PC-9 (cell line): Measurements from ENCODE around the gene ING2. TPM values are rescaled to one million over a fixed set of nuclear protein-coding genes. Genes with fewer than 3 reads are reported as not detected.

Experiments
- BruUV-seq: library from RNA; stranded (reverse); fragments of 400-500 nt; replicated peaks from 2 replicates; lab custom pipeline; 2021; lab: Mats Ljungman, UMichigan
- CTCF ChIA-PET: fragments of 300-600 bp; sonication (Branson Sonifier 250); formaldehyde crosslinking; loops from one replicate; lab custom pipeline; 2022; ENCODE audit warnings: antibody characterized with exemption; lab: Charles Lee
- POLR2A ChIA-PET: fragments of 300-600 bp; sonication (Branson Sonifier 250); formaldehyde crosslinking; loops from one replicate; lab custom pipeline; 2022; ENCODE audit warnings: antibody characterized with exemption; ENCODE audit not compliant: unreplicated experiment; lab: Charles Lee
- DNase-seq, 2 experiments: peaks; one replicate each; pipeline versions ENCODE4 v3.0.0 to v3.0.0-alpha.2; 2015 to 2022; ENCODE audit warnings: mixed read lengths in 1 of 2
- H2AFZ ChIP-seq: fragments of 200-600 bp; sonication (generic); 2 replicates; pipeline ENCODE4 v1.8.1; 2017; ENCODE audit warnings: antibody characterized with exemption
- H3F3A ChIP-seq: fragments of 200-600 bp; sonication (generic); 2 replicates; pipeline ENCODE4 v1.8.1; 2017; ENCODE audit warnings: antibody characterized with exemption, mild to moderate bottlenecking, low read depth; ENCODE audit not compliant: insufficient read depth
- H3K27ac ChIP-seq: fragments of 200-600 bp; sonication (generic); 2 replicates; pipeline ENCODE4 v1.6.1; 2016; ENCODE audit warnings: mixed run types
- H3K27me3 ChIP-seq: fragments of 200-600 bp; sonication (generic); 2 replicates; pipeline ENCODE4 v1.6.1; 2016; ENCODE audit warnings: low read depth, mixed run types; ENCODE audit not compliant: insufficient read depth
- H3K36me3 ChIP-seq: fragments of 200-600 bp; sonication (generic); 2 replicates; pipeline ENCODE4 v1.6.1; 2016; ENCODE audit warnings: low read depth, mixed run types
- H3K4me1 ChIP-seq: fragments of 200-600 bp; sonication (generic); replicated peaks from 2 replicates; pipeline ENCODE4 v1.6.1; 2016; ENCODE audit warnings: mixed run types; ENCODE audit not compliant: insufficient read depth
- H3K4me2 ChIP-seq: fragments of 200-600 bp; sonication (generic); 2 replicates; pipeline ENCODE4 v1.6.1; 2017; ENCODE audit warnings: mixed run types
- H3K4me3 ChIP-seq: fragments of 200-600 bp; sonication (generic); 2 replicates; pipeline ENCODE4 v1.6.1; 2016; ENCODE audit warnings: mixed run types
- H3K79me2 ChIP-seq: fragments of 200-600 bp; sonication (generic); 2 replicates; pipeline ENCODE4 v1.6.1; 2017; ENCODE audit warnings: low read depth, mixed run types
- H3K9me2 ChIP-seq: fragments of 200-600 bp; sonication (generic); 2 replicates; pipeline ENCODE4 v1.8.1; 2017; ENCODE audit warnings: mild to moderate bottlenecking; ENCODE audit not compliant: insufficient read depth
- H3K9me3 ChIP-seq: fragments of 200-600 bp; sonication (generic); 2 replicates; pipeline ENCODE4 v1.8.1; 2016; ENCODE audit warnings: low read depth; ENCODE audit not compliant: insufficient read depth
- H4K20me1 ChIP-seq: fragments of 200-600 bp; sonication (generic); 2 replicates; pipeline ENCODE4 v1.8.1; 2017; ENCODE audit not compliant: insufficient read depth
- CTCF ChIP-seq: fragments of 200-600 bp; sonication (generic); conservative IDR thresholded peaks from 2 replicates; pipeline ENCODE4 v1.6.1; 2017; ENCODE audit warnings: mixed run types, antibody characterized with exemption, mild to moderate bottlenecking, moderate library complexity
- EZH2 ChIP-seq: fragments of 200-600 bp; sonication (generic); IDR thresholded peaks from 2 replicates; pipeline ENCODE4 v1.8.0; 2017; ENCODE audit warnings: antibody characterized with exemption, low read depth
- intact Hi-C: fragments of 100-400 bp; cut with micrococcal nuclease; formaldehyde crosslinking; loops from one replicate; pipeline ENCODE4 v1.10.0; 2022; ENCODE audit not compliant: unreplicated experiment
- total RNA-seq: library from RNA; stranded (reverse); gene quantifications from 2 replicates; pipeline ENCODE4 v1.2.3, GENCODE V29; 2021

Gene ING2
- total RNA-seq, 1 experiment from 2014 or later = 11.6 TPM

DNA sequence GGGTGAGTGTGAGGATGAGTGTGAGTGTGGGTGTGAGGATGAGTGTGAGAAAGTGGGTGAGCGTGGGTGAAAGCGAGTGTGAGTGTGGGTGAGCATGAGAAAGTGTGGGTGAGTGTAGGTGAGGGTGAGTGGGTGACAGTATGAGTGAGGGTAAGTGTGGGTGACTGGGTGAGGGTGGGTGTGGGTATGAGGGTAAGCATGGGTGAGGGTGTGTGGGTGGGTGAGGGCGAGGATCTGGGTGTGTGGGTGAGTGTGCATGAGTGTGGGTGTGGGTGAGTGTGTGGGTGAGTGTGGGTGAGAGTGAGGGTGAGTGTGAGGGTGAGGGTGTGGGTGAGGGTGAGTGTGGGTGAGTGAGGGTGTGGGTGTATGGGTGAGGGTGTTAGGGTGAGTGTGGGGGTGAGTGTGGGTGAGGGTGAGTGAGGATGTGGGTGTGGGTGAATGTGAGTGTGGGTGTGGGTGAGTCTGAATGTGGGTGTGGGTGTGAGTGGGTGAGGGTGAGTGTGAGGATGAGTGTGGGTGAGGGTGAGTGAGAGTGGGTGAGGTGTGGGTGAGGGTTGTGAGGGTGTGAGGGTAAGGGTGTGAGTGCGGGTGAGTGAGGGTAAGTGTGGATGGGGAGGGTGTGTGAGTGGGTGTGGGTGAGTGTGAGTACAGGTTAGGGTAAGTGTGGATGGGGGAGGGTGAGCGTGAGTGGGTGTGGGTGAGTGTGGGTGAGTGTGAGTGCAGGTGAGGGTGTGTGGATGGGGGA, 48.9 kb downstream of the ING2 start:
- H3K4me3 ChIP-seq = no peak overlapping the region
- no peak overlapping the region for H3K27ac ChIP-seq
- no TSS peak for BruUV-seq
- no peak for DNase-seq
- no peaks in the 10 kb centered on the region for H3K4me1 ChIP-seq
- no peaks in the 10 kb centered on the region for H4K20me1 ChIP-seq
- H3K9me2 ChIP-seq = no peaks in the 10 kb centered on the region
- no peaks in the 10 kb centered on the region for H3F3A ChIP-seq
- no peaks in the 10 kb centered on the region for H3K27me3 ChIP-seq
- intact Hi-C loops = no loop called here
- H3K79me2 ChIP-seq = no peaks in the 10 kb centered on the region
- H3K4me2 ChIP-seq = no peak overlapping the region
- no peak overlapping the region for H2AFZ ChIP-seq
- ChIA-PET POLR2A (no interaction called here), CTCF (no interaction called here)
- no peak for TF ChIP-seq CTCF
- no peak for TF ChIP-seq EZH2
- H3K9me3 ChIP-seq = no peaks in the 10 kb centered on the region
- H3K36me3 ChIP-seq = no peaks in the 10 kb centered on the region

DNA sequence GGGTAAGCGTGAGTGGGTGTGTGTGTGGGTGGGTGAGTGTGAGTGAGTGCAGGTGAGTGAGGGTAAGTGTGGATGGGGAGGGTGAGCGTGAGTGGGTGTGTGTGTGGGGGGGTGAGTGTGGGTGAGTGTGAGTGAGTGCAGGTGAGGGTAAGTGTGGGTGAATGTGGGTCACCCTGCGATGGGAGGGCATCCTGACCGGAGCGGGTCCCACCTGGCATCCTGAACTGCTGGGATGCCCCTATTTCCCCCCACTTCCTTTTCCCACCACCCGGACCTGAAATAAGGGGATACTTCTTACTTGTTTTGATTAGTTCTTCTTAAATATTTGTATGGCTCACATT, 49.5 kb downstream of the ING2 start:
- Histone ChIP-seq H3K36me3 (no peaks in the 10 kb centered on the region), H3K9me2 (no peaks in the 10 kb centered on the region), H3K27me3 (no peaks in the 10 kb centered on the region), H3K4me2 (no peak overlapping the region), H3K4me1 (no peaks in the 10 kb centered on the region), H2AFZ (no peak overlapping the region), H3K4me3 (no peak overlapping the region), H3K9me3 (no peaks in the 10 kb centered on the region), H3F3A (no peaks in the 10 kb centered on the region), H3K27ac (no peak overlapping the region), H4K20me1 (no peaks in the 10 kb centered on the region), H3K79me2 (no peaks in the 10 kb centered on the region)
- ChIA-PET POLR2A (no interaction called here), CTCF (no interaction called here)
- BruUV-seq = no TSS peak
- DNase-seq = no peak
- TF ChIP-seq CTCF = no peak
- no peak for TF ChIP-seq EZH2
- intact Hi-C loops = no loop called here

DNA sequence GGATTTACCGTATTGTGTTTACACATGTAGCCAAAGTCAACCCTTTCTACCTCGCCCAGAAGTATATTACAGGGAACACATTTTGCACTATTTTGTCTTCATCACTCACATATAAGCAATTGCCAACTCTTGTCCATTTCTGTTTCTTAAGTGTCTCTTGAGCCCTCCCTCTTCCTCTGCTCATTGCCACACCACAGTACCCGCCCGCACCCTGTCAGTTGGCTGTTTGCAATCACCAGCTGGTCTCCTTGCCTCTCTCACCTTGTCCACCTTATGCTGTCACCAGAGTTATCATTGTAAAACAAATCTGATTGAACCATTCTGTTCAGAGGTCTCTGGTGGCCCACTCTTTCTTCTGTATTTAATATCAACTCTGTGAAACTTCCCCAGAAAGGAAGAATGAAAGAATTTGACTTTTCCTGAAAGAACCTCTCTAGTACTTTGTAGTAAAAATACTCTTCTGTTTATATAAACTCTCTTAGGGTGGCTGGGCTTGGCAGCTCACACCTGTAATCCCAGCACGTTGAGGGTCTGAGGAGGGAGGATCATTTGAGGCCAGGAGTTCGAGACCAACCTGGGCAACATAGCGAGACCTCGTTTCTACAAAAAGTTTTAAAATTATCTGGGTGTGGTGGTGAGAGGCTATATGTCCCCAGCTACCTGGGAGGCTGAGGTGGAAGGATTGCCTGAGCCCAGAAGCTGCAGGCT, 50.2 kb downstream of the ING2 start:
- Histone ChIP-seq H3K36me3 (no peaks in the 10 kb centered on the region), H3K4me2 (no peak overlapping the region), H4K20me1 (no peaks in the 10 kb centered on the region), H3K79me2 (no peaks in the 10 kb centered on the region), H3K27ac (no peak overlapping the region), H2AFZ (no peak overlapping the region), H3K4me3 (no peak overlapping the region), H3K27me3 (no peaks in the 10 kb centered on the region), H3K9me3 (no peaks in the 10 kb centered on the region), H3K4me1 (no peaks in the 10 kb centered on the region), H3K9me2 (no peaks in the 10 kb centered on the region), H3F3A (no peaks in the 10 kb centered on the region)
- no TSS peak for BruUV-seq
- intact Hi-C loops = no loop called here
- no peak for DNase-seq
- ChIA-PET POLR2A (no interaction called here), CTCF (no interaction called here)
- TF ChIP-seq CTCF = no peak
- TF ChIP-seq EZH2 = no peak
